Kidney epithelial cell (primary cell): ENCODE results near the gene TMPRSS11F. TPM values are rescaled to one million over a fixed set of nuclear protein-coding genes. Genes with fewer than 3 reads are reported as not detected.
A peak's percentile ranks its signal among the peaks of the same experiment; 100 is the strongest.

Experiments
- DNase-seq: peaks from one replicate; pipeline ENCODE4 v3.0.0-alpha.2; 2010; ENCODE audit warnings: low read depth
- H3K27me3 ChIP-seq: 2 replicates; pipeline ENCODE4 v1.6.0; 2011; ENCODE audit warnings: low read length; ENCODE audit not compliant: control insufficient read depth, insufficient read depth
- H3K36me3 ChIP-seq: 2 replicates; pipeline ENCODE4 v1.5.1; 2011; ENCODE audit warnings: low read length; ENCODE audit not compliant: control insufficient read depth, insufficient read depth
- H3K4me3 ChIP-seq: 2 replicates; pipeline ENCODE4 v1.5.1; 2011; ENCODE audit warnings: low read depth, mild to moderate bottlenecking, control low read depth, low read length
- total RNA-seq: library from RNA; depleted of rRNA; stranded (reverse); fragments of >200 nt; gene quantifications from 2 replicates; pipeline ENCODE4 v1.2.3, GENCODE V29; 2015
- TF ChIP-seq, protein P1 (sequence below): IDR thresholded peaks from 2 replicates; pipeline ENCODE4 v1.5.1; 2011; ENCODE audit warnings: mild to moderate bottlenecking, moderate library complexity, low read length, control low read depth, inconsistent platforms; ENCODE audit not compliant: insufficient read depth, poor library complexity, severe bottlenecking

Gene TMPRSS11F
- total RNA-seq, 1 donor from 2014 or later = not detected

DNA sequence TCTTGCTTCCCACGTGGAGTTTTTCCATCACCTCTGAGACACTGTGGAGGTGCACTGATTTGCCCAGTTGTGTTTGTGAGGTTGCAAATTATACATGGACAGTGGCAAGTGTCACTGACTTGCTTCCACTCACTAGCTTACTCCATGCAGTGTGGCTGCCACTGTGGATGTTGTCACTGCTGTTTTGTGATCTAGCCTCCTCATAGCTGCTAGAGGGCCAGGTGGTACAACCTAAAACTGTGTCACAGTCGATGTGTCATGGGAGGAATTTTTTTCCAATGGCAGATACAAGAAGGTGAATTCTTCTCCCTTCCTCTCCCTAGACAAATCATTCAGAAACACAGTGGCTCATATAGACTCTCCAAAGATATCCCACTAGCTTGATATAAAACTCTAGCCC, 37.5 kb upstream of the TMPRSS11F start:
- no peak for DNase-seq
- Histone ChIP-seq H3K4me3 (no peak overlapping the region), H3K36me3 (no peaks in the 10 kb centered on the region), H3K27me3 (no peaks in the 10 kb centered on the region)
- TF ChIP-seq, protein P1, sequence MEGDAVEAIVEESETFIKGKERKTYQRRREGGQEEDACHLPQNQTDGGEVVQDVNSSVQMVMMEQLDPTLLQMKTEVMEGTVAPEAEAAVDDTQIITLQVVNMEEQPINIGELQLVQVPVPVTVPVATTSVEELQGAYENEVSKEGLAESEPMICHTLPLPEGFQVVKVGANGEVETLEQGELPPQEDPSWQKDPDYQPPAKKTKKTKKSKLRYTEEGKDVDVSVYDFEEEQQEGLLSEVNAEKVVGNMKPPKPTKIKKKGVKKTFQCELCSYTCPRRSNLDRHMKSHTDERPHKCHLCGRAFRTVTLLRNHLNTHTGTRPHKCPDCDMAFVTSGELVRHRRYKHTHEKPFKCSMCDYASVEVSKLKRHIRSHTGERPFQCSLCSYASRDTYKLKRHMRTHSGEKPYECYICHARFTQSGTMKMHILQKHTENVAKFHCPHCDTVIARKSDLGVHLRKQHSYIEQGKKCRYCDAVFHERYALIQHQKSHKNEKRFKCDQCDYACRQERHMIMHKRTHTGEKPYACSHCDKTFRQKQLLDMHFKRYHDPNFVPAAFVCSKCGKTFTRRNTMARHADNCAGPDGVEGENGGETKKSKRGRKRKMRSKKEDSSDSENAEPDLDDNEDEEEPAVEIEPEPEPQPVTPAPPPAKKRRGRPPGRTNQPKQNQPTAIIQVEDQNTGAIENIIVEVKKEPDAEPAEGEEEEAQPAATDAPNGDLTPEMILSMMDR = no peak

GRCh38 chr4:68163754-68164153, 34.1 kb upstream of the TMPRSS11F start:
- no peak overlapping the region for H3K4me3 ChIP-seq
- H3K27me3 ChIP-seq = no peaks in the 10 kb centered on the region
- H3K36me3 ChIP-seq = no peaks in the 10 kb centered on the region
- TF ChIP-seq, protein P1 = no peak
- no peak for DNase-seq

- Histone ChIP-seq H3K4me3 (no peak overlapping the region), H3K36me3 (no peaks in the 10 kb centered on the region), H3K27me3 (no peaks in the 10 kb centered on the region)
- peak; percentile 12 for DNase-seq
- TF ChIP-seq, protein P1 = no peak
Measured at GRCh38 chr4:68162196-68162595, 32.5 kb upstream of the TMPRSS11F start.

DNA sequence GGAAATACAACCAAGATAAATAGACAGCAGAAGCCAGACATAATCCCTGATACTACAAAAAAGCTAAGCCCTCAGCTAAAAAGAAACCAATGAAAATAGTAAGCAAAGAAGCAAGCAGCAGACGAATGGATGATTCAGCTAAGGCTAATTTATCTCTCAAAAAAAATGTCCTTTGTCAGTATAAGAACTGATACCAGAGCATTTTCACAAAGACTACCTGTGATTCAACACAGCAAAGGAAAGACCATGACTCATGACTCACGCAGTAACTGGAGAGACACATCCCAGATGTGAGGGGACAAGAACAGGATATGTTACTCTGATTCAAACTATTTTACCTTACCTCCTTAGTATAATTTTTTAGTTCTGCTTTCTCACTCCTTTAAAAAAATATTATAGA, 22.7 kb upstream of the TMPRSS11F start:
- Histone ChIP-seq H3K4me3 (no peak overlapping the region), H3K27me3 (no peaks in the 10 kb centered on the region), H3K36me3 (no peaks in the 10 kb centered on the region)
- DNase-seq = peak; percentile 51
- TF ChIP-seq, protein P1 = no peak

- no peak overlapping the region for H3K4me3 ChIP-seq
- no peaks in the 10 kb centered on the region for H3K27me3 ChIP-seq
- TF ChIP-seq, protein P1 = no peak
- no peak for DNase-seq
- H3K36me3 ChIP-seq = no peaks in the 10 kb centered on the region
Measured at GRCh38 chr4:68148800-68149685, 19.4 kb upstream of the TMPRSS11F start.

GRCh38 chr4:68147079-68147478, 17.4 kb upstream of the TMPRSS11F start:
- TF ChIP-seq, protein P1 = no peak
- no peak for DNase-seq
- Histone ChIP-seq H3K27me3 (no peaks in the 10 kb centered on the region), H3K36me3 (no peaks in the 10 kb centered on the region), H3K4me3 (no peak overlapping the region)
